Measurements from ENCODE around the gene HES1.

Gene HES1

DNA sequence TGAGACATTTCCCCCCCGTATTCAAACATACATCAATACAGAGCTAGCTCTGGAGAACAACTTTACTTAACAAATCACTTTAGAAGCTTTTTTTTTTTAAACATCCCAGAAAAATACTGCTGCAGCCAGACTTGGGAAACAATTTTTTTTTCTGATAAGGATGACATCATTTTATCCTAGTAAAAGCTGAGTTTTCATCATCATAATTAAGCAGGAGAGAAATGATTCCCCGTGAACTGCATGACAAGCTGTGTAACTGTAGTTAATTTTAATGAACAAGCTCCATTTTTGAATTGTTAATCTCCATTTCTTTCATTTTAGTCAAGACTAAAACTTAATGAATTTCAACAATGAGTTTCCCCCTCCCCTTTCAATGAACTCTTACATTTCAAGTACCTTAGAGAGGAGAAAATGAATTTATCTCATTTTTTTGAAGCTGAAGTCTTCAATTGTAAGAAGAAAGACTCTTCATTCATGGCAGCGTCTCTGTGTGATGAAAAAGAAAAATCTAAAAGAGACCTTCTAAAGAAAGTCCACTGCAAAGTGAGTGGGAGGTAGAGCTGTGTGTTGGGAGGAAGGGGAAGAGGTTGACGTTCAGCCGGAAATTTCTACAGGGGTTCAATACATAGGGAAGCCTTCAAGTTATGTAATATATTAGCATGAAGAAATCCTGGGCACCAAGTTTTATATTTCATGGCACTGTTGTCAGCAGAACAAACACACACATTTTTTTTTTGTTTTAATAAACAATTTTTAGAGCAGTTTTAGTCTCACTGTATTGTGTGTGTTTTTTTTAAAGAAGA lies 31.7 kb downstream of the HES1 start:
- DNase-seq (ENCODE audit: low spot score) = no peak

DNA sequence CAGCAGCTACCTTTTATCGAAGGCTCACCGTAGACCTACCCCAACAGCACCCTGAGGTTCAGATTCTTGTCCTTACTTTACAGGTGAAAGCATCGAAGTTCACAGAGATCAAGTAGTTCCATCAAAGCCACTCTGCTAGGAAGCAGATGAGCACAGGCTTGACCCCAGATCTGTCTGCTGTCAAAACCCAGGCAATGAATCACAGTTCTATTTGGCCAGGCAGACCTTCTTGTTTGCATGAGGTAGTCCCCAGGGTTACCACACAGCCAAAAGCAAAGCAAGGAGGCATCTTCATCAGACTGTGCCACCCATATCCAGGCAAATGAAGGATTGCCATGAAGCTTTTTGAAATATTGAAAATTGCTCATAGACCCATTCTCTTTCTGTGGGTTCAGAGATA lies 33.0 kb downstream of the HES1 start:
- DNase-seq (ENCODE audit: low spot score) = no peak

DNA sequence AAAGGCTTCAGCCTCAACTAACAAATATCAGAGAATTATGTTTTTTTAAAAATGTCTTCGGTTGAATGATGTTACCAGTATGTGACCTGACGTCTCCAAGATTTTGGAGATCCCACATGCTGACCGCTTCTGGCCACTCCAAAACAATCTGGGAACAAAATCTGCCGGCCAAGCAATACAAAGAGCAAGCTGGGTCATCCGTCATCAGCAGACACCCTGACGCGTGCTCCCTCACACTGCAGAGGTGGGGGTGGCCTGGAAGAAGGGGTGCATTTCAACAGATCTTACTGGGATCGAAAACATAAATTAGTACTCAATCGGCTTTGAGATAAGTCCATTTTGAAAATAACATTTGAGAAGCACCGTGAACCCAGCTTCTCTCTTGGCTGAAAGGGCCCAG lies 33.6 kb downstream of the HES1 start:
- no peak for DNase-seq (ENCODE audit: low spot score)

DNA sequence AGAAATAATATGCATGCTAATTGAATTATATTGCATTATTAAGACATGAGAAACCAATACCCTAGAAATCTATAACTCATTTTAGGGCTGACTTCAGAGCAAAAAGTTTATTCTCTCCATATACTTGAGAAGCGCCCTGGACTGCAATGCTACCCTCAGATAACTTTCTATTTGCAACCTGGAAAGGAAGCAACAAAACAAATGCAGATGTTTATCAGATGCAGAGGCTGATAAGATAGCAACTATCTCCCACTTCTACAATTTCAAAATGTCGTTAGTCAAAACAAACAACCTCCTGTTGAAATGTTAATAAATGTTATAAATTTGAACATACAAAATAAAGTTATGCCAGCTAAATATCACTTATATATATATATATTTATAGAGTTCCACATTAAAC lies 34.8 kb downstream of the HES1 start:
- DNase-seq (ENCODE audit: low spot score) = no peak

DNA sequence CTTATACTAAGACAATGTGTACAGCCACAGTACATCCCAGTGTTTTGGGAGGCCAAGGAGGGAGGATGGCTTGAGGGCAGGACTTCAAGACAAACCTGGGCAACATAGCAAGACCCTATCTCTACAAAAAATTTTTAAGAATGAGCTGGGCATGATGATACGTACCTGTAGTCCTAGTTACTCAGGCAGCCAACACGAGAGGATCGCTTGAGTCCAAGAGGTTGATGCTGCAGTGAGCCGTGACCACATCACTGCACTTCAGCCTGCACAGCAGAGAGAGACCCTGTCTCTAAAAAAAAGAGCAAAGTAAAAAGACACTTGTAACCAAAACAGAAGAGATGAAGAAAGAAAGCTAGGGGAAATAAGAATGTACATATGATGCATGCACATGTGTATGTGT lies 38.5 kb downstream of the HES1 start:
- DNase-seq (ENCODE audit: low spot score) = no peak

DNA sequence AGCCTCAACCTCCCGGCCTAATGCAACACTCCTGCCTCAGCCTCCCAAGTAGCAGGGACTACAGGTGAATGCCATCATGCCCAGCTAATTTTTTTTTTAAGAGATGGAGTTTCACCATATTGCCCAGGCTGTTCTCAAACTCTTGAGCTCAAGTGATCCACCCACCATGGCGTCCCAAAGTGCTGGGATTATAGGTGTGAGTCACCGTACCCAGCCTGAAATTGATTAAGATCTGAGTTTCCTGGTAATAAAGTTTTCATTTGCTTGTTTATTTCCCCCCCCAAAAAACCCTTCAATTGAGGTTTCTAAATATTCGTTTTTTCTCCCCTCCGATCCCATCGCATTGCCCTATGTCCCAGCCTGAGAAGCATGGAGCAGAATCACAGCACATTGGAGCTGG lies 39.0 kb downstream of the HES1 start:
- DNase-seq (ENCODE audit: low spot score) = no peak

DNA sequence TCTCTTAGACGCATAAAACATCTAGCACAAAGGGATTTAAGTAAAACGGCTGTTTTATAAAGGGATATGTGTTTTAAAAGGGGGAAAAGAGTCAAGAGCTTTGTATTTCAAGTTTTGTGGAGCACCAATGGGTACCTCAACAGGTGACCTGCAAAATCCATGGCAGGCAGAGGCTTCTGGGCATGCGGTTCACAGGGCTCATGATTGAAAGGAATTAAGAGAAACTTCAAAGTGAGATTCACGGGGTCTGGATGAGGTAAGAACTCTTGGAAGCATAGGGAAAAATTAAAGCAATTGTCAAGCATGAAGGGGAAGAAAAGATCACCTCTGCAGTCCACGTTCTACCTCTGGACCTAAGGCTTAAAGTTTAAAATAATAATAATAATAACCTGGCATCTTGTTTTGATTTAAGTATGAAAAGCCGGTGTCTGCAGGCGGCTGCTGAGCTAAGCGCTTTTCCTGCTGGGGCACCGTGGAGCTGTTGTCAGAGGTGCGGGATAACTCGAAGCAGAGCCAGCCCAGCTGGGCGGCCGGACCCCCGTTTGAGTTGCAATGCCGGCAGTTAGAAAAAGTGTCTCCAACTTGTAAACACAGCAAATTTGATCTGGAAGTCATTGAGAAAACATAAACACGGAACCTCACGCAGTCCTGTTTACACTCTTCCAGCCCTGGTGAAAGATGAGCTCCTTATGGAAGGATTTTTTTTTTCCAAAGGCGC lies 40.5 kb downstream of the HES1 start:
- DNase-seq (ENCODE audit: low spot score) = no peak

DNA sequence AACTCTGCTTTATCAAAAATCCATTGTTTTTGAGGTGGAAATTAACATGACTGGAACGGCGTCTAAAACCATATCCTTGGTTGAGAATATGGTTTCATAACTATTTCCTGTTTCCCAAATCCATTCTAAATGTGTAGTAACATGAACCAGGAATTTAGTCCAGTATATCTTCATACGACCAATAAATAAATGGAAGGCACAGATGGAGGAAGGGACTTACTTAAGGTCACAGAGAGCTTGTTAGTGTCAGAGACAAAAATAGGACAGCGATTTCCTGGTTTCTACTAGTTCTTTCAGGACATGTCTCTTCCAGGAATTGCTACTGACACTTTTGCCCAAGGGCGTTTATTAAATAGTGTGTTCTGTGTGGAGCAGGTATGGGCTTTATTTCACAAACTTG lies 41.2 kb downstream of the HES1 start:
- no peak for DNase-seq (ENCODE audit: low spot score)

DNA sequence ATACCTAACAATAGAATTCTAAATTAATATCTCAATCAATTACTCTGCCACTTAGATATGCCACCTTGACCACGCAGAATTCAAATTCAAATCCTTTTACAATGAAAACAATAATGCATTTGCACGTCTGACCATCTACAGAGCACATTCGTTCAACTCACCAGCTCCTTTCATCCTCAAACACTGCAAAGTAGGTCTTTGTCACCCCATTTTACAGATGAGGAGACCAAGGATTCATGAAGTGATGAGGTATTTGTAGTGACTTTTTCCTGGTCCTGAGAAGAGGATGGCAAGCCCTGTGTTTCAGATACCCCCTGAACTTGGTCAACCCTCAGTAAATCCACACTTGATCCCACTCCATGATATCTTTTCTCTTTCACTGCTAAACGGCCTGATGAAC lies 42.2 kb downstream of the HES1 start:
- DNase-seq (ENCODE audit: low spot score) = no peak

DNA sequence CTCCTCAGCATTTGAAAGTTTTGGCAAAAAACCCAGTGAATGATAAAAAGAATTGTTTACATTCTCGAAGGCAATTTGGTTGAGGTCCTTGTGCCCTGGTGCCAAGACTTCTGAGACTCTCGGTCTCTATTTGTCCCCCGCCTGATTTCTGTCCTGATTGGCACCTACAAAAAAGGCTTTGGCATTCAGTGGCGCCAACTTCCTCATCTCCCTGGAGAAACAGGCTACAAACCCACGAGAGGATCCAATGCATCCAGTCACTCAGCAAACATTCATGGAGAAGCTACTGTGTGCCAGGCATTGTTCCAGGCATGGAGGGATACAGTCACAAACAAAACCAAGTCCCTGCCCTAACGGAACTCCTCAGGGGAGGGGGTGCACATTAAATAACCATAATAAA lies 42.7 kb downstream of the HES1 start:
- DNase-seq (ENCODE audit: low spot score) = no peak

DNA sequence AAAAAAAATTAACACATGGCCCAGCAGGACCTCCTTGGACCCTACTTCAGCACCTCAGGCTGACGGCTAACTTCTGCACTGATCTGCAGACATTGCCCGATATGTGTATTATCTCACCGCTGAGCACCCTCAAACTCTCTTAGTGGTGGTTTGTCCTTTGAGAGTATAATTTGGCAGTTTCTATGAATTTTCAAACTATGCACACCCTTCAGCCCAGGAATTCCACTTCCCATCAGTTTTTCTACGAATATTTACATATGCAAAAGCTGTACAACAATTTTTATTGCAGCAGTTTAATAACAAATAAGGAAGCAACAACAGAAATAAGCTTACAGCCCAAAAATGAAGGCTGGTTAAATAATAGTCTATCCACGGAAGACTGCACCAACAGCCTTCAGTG lies 44.6 kb downstream of the HES1 start:
- DNase-seq (ENCODE audit: low spot score) = no peak

DNA sequence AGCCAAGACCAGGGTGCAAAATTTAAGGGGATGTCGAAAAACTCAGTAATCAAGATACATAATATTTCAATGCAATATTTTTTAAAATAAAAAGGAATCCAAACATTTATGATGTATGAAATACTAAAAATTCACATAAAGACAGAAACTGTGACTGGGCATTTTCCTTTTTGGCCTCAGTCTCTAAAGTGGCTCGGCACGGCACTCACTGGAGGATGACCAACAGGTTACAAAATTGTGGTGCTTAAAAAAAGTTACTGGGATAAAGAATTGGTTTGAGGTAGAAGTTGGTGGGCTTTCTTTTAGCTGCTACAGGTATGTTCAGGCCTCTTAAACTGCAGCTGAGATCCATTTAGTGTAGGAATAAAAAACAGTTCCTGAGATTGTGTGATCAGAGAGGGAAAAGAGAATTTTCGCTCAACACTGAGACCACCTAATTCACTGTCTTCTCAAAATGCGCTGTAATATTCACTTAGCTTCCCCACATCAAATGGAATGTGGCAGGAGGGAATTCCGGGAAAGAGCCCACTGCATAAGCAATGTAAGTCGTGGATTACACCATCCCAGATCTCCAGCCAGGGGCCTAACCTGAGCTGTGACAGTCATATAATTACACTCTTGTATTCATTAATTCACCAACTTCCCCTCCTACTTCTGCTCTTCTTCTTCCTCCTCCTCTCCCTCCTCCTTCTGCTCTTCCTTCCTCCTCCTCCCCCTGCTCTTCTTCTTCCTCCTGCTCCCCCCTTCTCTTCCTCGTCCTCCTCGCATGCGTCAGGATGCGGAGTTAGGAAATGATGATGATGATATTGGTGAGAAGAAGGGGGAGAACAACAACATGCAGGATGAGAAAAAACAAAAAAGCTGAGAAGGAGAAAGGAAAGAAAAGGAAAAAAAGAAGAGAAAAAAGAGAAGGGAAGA lies 45.9 kb downstream of the HES1 start:
- DNase-seq (ENCODE audit: low spot score) = no peak

DNA sequence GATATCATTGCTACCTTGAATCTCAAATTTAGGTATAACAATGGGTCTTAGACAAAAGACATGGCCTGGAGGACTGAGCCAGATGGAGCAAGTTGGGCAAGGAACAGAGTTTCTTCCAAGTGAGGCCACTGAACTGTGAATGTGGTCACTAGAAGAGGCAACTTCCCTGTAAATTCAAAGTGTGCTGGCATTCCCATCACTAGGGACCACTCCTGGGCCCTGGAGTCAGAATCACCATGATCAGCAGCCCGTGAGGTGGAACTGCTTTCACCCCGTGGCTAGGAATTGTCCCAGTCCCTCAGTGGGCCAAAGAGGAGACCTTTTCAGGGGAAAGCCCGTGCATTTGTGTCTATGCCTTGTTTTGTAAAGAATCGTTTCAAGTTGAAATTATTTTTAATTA lies 47.3 kb downstream of the HES1 start:
- DNase-seq (ENCODE audit: low spot score) = no peak

DNA sequence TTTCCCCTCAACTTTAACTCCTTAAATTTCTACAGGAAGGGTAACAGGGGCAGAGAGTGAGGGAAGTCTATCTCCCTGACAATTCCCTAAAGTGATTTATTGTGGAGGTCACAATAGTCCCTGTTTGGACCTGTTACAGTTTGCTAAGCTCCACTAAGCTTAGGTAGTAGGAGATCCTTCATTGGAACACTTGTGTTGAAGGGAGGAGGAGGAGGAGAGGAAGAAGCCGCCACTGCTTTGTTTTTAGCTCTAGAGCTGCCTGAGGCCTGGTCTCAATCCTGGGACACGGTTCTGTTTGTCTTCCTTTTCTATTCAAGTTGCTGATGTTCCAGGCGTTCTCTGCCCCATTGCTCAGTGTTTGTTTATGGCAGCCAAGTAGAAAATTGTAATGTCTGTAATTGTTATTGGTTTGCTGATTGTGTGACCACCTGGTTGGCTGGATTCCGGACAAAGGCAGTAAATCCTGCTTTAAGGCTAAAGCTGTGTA lies 48.4 kb downstream of the HES1 start:
- no peak for DNase-seq (ENCODE audit: low spot score)

DNA sequence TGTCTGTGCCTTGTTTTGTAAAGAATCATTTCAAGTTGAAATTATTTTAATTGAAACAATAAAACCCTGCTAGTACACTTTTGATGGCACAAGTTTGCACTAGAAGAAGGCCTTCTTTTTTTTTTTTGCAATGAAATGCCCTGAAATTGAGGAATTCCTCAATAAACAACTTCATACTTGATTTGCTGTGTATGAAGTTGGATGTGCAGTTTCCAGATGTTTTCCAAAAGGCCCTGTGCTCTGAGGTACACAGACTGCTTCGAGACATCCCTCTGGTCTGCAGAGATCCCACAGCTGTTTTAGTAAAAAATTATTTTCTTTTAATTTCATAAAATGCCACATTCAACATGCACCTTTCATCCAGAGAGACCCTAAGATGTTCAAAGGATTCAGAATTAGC lies 48.9 kb downstream of the HES1 start:
- DNase-seq (ENCODE audit: low spot score) = no peak

DNA sequence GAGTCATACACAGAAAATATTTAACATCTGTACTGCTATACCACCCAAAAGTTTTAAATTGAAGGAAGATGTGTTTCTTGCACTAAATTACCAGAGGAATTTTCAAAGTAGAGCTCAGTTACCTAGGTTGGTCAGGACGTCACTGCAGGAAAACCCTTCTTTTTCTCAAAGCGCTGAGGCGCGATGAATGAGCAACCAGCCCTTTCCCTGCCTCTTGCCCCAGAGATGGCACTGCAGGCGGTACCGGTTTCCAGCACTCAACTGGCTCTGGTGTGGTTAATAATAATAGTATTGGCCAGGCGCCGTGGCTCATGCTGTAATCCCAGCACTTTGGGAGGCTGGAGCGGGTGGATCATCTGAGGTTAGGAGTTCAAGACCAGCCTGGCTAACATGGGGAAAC lies 49.3 kb downstream of the HES1 start:
- DNase-seq (ENCODE audit: low spot score) = no peak

DNA sequence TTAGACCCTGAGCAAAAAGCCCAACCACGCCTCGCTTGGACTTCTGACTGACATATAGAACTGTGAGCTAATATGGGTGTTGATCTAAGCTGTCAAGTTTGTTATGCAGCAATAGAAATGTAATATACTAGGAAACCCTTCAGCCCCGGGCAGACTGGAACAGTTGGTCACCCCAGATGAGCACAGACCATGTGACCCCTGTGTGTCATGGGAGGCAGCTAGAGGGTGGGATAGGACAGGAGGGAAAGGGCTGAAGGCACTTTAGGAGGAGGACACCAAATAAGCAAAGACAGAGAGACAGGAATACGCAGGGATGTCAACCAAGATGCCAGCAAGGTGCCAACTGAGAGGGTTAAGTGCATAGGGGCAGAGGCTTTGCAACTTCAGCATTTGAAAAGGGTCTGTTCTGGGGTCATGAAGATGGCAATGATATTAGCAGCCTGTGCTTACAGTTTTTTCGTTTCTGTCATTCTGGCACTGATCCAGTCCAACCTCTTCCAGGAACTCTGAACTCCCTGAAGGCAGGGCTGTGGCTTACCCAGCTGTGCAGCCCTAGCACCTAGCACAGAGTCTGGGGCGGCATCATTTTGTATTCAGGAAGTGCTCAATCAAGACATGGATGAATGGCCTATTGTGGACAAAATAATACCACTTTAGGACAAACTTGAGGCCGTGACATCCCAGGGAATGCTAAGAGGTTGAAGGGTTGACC lies 51.4 kb downstream of the HES1 start:
- no peak for DNase-seq (ENCODE audit: low spot score)

Measured in globus pallidus (tissue), 1 donor.